GM21576 (cell line): Measurements from ENCODE around the gene C2orf76.
A peak's percentile ranks its signal among the peaks of the same experiment; 100 is the strongest.

Source experiments
- ATAC-seq: cut with Tn5 transposase; IDR thresholded peaks from one replicate; pipeline ENCODE4 v1.9.1; 2021; ENCODE audit warnings: mild to moderate bottlenecking, moderate library complexity; ENCODE audit not compliant: unreplicated experiment

Gene C2orf76

DNA sequence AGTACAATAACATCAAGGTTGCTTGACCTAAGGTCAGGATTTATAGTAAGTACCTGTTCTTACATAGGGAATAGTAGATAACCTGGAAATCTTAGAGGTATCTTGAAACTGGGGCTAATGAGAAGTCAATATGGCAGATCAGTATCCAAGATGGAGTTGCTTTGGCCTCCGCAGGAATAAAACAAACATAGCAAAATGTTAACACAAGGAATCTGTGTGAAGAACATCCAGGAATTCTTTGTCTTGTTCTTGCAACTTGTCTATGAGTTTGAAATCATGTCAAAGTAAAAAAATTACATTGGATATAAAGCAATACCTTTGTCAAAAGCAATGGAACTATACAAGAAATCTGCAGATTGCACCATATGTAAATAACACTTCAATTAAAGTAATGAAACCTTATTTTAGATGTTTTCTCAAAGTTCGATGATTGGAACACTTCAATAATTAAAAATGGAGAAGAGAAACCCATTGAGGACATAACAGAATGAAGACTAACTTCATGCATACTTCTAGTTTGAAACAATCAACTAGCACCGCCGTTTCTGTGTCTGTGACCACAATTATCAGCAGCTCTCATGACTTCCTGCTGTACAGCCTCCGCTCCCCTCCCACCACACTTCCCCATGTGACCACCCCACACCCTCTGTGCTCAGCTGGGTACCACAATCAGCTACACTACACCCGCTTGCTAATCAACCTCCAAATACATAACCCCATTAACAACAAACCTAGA is 27.6 kb downstream of the C2orf76 start:
- ATAC-seq = peak; percentile 100

DNA sequence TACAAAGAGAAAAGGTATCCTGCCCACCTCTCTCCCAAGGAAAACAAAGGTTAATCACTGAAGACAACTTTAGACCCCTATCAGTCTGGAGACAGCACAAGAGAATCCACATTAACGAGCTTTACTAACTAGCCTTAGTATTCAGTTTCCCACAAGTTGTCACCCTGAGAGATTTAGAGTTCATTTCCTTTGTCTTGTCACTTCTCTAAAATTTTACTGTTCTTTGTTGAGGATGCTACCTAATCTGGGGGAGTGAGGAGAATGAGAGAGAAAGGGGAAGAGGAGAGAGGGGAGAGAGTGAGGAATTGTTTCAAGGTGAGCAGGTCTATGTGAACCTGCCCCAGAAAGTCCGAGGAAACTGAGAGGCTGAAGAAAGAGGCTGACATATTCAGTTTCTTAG is 28.4 kb downstream of the C2orf76 start:
- ATAC-seq = no peak

DNA sequence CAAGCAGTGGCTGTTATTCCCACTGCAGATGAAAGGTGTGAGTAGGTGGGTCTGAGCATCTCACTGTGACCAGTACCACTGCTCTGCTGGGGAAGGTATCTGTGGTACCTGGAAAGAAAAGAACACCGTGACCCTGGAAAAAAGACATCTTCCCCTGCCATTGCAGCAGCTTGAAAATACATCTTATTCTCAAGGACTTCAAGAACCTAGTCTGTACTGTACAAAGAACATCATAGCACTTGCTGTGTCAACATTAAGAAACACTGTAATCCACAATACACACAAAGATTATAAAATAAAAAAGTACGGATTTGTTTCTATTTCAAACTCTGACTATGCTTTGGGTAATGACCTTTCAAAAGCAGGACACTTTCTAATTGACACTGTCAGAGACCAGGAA is 28.9 kb downstream of the C2orf76 start:
- no peak for ATAC-seq

DNA sequence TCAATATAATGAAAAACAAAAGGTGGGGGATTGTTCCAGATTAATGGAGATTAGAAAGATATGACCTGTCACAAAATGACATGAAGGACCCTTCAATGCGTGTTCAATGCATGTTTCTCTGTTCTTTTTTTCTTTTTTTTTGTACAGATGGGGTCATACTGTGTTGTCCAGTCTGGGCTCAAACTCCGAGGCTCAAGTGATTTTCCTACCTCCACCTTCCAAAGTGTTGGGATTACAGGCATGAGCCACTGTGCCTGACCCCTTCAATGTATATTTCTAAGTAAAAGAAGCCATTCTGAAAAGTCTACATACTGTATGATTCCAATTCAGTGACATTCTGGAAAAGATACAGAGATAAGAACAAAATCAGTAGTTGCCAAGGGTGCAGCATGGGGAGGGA is 32.8 kb downstream of the C2orf76 start:
- ATAC-seq = no peak

DNA sequence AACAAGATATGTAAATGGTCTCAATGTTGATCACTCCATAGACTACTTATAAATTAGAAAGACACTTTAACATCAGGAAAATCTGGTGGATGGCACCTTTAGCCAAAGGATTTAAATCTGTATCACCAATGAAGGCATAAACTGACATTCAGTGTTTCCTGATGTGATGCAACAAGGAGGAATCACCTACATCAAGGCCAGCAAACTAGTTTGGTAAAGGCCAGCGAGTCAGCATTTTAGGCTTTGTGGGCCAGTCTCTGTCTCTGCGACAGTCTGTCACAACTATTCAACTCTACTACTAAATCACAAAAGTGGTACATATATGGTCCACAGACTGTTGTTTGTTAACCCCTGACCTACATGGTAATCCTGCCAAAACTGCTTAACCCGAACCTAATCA is 33.3 kb downstream of the C2orf76 start:
- ATAC-seq = no peak

DNA sequence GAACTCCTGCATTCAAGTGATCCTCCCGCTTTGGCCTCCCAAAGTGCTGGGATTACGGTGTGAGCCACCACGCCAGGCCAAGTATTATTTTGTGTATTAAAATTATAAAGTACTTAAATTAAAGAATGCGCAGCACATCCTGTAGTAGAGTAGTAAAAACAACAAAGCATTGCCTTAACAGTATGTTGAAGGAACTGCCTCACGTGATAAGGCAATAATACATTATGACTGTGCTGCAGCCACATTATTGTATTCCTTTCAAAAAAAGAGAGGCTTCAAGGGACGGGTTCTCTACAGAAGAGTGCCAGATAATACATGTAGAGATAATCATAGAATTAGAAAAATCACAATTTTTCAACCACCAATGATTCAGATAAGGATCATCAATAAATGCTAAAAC is 33.7 kb downstream of the C2orf76 start:
- ATAC-seq = no peak

DNA sequence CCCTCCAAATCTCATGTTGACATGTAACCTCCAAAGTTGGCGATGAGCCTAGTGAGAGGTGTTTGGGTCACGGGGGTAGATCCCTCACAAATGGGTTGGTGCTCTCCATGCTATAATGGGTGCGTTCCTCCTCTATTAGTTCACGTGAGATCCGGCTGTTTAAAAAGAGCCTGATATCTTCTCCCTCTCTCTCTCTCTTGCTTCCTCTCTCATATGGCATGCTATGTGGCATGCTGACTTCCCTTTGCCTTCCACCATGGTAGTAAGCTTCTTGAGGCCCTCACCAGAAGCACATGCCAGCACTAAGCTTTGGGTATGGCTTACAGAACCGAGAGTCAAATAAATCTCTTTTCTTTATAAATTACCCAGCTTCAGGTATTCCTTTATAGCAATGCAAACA is 39.2 kb downstream of the C2orf76 start:
- ATAC-seq = no peak

DNA sequence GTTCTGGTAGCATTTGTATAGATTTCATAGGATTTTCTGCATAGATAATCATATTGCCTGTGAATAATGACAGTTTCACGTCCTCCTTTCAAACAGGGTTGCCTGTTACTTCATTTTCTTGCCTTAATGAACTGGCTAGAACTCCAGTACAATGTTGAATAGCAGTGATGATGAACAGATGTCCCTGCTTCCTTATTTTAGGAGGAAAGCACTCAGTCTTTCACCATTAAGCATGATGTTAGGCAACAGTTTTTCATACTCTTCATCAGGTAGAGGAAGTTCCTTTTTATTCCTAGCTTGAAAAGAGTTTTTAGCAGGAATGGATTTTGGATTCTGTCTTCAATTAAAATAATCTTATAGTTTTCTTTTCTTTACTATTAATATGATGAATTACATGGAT is 39.7 kb downstream of the C2orf76 start:
- ATAC-seq = no peak

DNA sequence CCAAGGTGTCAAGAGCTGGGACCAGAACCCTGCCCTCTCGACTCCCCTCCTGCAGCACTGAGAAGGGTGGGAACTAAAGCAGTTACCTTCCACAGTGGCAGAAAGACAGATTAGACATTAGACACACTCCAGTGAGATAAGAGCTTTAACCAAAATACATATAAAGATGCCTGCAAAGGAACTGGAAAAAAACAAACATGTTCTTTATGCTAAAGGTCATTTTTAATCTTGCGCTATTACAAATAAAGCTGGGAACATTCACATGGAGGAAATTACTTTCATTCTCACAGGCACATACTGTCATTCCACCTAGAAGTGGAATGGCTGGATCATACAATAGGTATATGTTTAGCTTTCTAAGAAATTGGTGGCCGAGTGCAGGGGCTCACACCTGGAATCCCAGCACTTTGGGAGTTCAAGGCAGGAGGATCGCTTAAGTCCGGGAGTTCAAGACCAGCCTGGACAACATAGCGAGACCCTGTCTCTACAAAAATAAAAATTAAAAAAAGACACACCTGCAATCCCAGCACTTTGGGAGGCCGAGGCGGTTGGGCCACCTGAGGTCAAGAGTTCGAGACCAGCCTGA is 41.9 kb downstream of the C2orf76 start:
- ATAC-seq = no peak

DNA sequence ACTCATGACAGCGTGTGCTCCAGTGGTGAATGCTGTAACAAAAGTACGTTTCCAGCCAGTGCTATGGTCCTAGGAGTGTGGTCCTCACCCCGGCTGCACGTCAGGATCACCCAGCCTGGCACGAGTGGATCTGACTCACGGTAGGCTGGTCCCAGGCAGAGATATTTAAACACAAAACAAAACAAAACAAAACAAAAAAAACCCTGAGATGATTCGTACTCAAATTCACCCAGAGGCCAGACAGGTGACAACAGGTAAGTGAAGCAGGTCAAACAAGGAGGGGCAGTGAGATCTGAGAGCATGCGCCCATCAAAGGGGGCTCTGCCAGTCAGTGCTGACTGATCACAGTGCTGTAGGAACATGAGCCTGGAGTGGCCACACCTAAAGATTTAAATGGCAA is 43.2 kb downstream of the C2orf76 start:
- no peak for ATAC-seq

DNA sequence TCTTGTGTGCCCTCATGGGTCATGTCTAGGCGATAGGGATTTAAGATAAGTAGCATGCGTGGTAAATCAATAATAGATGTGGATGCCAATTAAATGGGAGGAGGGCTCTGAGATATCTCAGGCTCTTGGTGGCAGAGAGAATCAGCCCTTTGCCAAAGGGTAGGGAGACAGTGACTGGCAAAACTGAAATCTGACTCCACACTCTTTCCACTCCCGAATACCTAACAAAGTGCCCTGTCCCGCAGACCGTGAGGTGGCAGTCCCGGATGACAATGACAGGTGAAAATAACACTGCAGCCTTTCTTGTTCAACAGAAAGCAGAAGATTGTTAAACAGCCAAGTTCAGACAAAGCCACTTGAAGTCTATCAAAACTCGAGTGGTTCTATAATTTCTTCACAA is 47.0 kb downstream of the C2orf76 start:
- no peak for ATAC-seq

DNA sequence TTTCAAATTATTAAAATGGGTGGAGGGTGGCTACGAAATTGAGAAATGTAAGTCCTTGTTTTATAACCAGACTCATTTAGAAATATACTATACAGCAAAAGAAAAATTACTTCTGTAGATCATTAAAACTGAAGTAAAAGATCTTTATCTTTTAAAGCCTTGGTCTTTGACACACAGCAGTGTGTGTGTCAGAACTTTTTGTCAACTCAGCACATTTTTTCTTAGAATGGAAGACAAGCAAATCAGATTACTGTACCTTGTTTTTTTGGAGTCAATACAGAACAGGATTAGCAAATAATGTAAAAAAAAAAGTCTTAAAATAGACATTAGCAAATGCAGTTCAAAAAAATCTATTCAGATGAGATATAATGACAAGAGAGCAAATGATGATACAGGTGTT is 49.1 kb downstream of the C2orf76 start:
- no peak for ATAC-seq

DNA sequence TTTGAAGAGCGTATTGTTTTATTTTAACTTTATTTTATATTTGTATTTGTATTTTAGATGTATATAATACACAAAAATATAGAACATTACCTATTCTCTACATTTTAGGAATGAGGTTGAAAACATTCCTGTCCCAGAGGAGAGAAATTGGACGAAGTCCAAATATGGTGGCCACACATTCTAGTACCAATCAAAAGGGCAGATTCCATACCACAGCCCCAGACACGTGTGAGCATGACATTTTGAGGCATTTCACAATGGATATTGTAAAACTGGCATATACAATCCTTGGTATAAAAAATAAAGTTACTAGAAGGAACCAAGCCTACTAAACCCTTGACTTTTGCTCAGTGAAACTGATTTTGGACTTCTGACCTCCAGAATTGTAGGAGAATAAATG is 50.6 kb downstream of the C2orf76 start:
- no peak for ATAC-seq

DNA sequence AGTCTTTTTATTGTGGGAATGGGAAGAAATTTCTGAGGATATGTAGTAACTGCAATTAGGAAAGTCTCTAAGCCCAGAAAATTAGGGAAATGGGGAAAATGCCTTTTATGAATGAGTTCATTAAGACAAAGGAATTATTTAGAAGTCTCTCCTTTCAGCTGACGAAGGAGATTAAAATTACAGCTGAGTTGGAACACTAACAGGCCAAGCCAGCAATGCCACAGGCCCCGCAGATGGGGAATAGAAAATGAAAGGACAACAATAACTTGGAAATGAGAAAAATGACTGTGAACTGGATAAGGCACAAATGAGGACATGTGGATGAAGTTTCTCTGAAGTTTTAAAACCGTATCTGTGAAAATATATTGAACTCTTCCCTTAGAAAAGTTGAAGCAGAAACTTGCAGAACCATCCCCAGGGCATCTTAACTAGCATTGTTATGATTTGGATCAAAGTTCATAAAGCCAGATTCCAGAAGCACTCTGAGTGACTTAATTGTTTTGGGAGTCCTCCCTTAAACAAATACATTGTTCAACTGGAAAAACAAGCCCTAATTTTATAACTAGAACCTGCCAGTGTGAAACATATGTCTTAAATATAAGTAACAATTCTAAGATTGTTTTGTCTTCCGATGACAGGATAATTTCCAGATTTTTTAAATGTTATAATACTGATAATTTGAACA is 51.3 kb downstream of the C2orf76 start:
- ATAC-seq = no peak

DNA sequence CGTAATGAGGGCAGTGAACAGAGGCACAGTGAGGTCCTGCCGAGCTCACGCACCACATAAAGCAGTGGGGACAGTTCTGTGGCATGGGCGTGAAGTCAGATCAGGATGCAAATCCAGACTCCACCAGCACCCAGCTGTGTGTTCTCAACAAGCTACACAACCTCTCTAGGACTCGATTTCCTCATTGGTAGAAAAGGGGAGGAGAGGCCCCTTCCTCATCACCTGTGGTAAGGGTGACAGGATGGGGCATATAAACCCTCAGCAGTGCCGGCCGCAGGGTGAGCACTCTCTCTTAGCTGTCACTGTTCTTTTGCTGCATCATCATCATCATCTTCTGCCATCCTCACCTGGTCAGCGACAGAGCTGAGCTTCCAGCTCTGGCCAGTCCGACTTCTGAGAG is 54.8 kb downstream of the C2orf76 start:
- ATAC-seq = no peak

DNA sequence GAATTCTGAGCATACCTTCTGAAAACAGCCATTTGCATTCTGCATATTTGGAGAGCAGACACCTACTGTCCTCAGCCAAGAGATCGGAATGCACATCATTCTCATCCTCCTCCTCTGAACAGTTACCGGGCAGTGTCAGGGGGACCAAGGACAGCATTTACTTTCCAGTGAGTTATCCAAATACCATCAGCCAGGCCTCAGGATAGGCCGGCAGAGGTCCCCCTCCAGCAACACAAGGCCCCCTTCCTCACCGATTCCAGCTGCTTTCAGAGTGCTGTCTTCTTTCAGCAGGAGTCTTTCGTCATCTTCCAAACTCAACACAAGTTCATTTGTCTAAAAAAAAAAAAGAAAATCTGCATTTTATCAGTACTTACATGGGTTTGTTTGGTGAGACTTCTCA is 55.3 kb downstream of the C2orf76 start:
- ATAC-seq = no peak

DNA sequence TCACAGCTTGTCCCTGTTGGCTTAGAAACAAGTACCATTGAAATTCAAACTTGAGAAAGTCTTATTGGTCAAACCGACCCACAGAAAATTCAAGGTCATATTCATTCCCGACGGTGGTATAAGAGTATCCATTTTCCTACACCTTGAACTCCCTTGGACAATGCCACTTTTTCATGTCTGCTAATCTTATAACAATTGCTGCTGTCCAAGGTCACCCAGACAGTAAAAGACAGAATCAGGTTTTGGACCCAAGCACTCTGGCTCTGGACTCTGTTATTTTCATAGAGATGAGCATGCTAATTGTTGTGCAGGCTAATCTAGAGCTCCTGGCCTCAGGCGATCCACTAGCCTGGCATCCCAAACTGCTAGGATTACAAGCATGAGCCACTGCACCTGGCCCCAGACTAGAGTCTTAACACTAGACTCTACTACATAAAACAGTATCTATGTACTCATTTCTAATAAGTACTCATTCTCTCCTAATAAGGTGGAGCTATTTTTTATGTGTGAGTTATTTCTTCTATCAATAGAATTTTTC is 57.8 kb downstream of the C2orf76 start:
- ATAC-seq = no peak

DNA sequence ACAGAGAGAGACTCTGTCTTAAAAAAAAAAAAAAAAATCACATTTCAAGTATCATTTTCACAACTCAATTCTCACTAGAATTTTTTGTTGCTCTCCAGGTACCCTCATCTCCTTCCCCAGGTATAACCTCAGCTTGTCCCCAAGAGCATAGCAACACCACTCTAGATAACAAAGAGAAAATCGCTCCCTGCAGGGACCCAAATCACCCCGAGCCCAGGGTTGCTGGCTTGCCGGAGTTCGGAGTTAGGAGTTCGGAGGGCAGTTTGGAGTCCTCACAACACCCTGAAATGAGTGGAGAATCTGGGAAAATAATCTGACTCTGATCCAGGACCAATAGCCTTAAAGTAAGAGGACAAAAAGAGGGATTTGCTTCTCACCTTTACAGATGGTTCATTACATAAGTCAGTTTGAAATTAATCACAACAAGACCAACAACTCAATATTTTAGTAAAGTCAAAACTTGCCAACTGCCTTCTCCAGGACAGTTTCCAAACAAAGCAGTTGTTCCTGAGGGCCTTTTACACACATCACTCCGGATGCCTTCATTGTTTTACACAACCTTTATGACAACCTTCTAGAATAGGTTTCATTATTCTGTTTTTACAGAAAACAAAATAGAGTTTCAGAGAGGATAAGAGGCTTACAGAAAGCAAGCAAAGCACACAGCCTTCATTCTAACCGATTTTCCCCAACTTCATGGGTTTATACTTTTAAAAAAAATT is 59.1 kb downstream of the C2orf76 start:
- no peak for ATAC-seq

DNA sequence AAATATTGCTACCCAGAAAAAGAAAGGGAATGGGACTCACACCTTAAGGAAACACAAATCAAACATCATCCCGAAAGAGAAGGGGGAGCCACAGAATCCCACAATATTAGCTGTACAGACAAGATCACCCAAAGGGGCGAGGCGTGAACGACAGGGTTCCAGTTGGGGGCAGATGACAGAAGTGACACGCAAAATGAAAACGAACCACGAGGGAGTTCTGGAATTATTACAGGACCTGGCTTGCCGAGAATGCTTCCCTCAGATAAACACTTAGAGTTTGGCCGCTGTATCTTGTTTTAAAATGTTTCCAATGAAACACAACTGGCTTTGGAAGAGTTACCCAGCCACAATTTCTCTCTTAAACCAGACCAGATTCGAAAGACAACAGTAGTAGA is 60.4 kb downstream of the C2orf76 start:
- ATAC-seq = no peak

DNA sequence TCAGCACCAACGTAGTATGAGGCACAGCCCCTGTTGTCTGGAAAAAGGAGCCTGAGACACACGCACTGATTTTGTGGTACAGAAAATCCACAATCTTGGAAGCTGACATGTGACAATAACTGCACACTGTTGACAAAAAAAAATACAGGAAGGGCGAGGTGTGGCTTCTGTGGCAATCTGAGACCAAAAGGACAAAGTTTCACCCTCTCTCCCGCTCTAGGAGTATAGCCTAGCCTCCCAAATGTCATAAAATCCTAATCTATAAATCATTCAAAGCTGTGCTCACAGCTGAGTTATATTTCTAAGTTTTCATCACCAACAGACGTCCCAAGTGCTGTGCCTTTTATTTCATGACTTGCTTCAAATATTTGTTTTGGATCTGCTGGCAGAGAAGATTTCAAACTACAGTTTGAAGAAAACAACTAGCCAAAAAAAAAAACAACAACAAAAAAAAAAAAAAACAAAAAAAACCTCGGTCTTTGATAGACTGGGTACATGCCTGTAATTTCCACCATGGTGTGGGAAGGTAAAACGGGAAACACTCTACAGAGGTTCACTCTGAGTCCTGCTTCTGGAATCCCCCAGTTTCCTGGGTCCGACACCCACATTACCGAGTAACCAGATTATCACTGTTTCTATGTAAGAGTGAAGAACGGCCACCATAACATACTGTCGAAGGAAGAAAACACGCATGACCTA is 61.0 kb downstream of the C2orf76 start:
- ATAC-seq = no peak

DNA sequence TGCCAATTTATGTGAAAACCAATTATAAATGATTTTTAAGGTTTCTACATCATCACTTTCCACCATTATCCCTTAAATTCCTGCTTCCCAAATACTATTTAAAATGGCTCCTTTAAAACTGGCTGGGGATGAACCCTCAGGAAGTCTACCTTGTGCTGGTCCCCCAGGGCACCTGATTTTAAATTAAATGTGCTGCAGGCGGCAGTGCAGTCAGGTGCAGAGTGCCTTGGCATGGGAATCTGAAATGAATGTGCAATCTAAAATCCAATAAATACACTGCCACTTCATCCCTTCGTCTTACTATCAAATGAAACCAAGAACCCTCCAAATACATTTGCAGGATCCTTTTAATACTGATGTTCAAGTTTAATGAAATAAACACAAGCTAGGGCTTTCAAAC is 61.8 kb downstream of the C2orf76 start:
- ATAC-seq = no peak
